ENCODE data around the gene IFNA21.
"Not testable (repeated sequence)": the region's sequence is repeated elsewhere in the genome, so short reads cannot be mapped to it uniquely, and the experiment has no call there.

IFNA21 gene

DNA sequence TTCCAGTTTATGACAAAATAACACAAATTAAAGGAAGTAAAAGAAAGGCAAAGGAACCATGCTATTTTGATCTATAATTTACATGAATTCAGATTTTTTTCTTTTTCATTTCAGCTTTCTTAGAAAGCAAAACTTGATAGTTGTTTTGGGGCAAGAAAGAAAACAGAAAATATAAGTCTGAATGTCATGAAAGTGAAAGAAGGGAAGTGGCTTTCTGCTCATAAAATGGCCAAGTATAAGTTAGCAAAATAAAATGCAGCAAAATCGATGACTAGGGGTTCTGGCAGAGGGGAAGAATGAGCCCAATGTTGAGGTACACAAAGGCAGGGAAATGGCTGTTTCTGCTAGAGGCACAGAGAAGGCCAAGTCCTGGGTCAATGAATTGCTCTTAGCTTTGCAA lies 21.9 kb downstream of the IFNA21 start:
- in situ Hi-C loops (cut with MboI; ENCODE audit: low sequenced_read_pairs), result no loop called here

GRCh38 chr9:21141427-21141882 lies 25.0 kb downstream of the IFNA21 start, which contains the start of gene IFNW1:
Gene IFNW1 (minus strand): TSS chr9:21141832. CDS start chr9:21141570, 262 bp downstream.
- in situ Hi-C loops (cut with MboI; ENCODE audit: low sequenced_read_pairs), result no loop called here

- in situ Hi-C loops (cut with MboI; ENCODE audit: low sequenced_read_pairs), result no loop called here
These were observed 29.4 kb downstream of the IFNA21 start for GRCh38 chr9:21137020-21137419.

- in situ Hi-C loops (cut with MboI; ENCODE audit: low sequenced_read_pairs), result no loop called here
These were observed 30.7 kb downstream of the IFNA21 start for GRCh38 chr9:21135736-21136135.

DNA sequence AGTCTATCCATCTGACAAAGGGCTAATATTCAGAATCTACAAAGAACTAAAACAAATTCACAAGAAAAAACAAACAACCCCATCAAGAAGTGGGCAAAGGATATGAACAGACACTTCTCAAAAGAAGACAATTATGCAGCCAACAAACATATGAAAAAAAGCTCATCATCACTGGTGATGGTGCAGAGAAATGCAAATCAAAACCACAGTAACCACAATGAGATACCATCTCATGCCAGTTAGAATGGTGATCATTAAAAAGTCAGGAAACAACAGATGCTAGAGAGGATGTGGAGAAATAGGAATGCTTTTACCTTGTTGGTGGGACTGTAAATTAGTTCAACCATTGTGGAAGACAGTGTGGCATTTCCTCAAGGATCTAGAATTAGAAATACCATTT lies 38.3 kb downstream of the IFNA21 start:
- in situ Hi-C loops (cut with MboI; ENCODE audit: low sequenced_read_pairs), result not testable (repeated sequence)

GRCh38 chr9:21121595-21122251 lies 44.7 kb downstream of the IFNA21 start:
- in situ Hi-C loops (cut with MboI; ENCODE audit: low sequenced_read_pairs), result no loop called here

- in situ Hi-C loops (cut with MboI; ENCODE audit: low sequenced_read_pairs), result no loop called here
These were observed 45.4 kb downstream of the IFNA21 start for GRCh38 chr9:21121079-21121478.

GRCh38 chr9:21119093-21119770 lies 47.2 kb downstream of the IFNA21 start:
- in situ Hi-C loops (cut with MboI; ENCODE audit: low sequenced_read_pairs), result no loop called here
